ENCODE results near the gene SURF1.

DNA sequence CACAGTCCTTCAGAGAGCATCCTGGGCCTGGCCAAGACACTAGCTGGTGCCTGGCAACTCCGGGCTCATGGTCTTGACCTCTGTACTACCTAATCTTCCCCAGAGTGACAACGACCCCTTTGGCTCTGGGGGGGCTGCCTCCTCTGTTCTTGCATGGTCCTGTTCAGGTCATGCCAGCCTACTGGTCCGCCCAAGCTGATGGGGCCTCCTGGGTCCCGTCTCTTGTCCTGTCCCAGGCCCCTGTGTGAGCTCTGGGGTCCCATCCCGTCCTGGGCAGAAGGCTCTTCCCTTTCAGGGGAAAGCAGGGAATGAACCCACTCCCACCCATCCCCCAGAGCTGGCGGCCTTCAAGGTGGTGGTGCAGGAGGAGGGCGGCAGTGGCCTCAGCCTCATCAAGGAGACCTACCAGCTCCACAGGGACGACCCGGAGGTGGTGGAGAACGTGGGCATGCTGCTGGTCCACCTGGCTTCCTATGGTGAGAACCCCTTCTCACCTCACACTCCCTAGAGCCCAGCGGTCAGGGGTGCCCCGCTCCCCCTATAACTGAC, 48.2 kb upstream of the SURF1 start:
- TF ChIP-seq JUND (IDR thresholded peaks at IDR 0.05): no peak
- TF ChIP-seq SIN3A (IDR thresholded peaks at IDR 0.05; ENCODE audit: low read depth): no peak
- no peak for TF ChIP-seq YY1 (IDR thresholded peaks at IDR 0.05; ENCODE audit: extremely low read depth, insufficient replicate concordance, low read depth, low read length)
- no peak for TF ChIP-seq EGR1 (IDR thresholded peaks at IDR 0.05; ENCODE audit: low read depth)
- TF ChIP-seq, protein P1, sequence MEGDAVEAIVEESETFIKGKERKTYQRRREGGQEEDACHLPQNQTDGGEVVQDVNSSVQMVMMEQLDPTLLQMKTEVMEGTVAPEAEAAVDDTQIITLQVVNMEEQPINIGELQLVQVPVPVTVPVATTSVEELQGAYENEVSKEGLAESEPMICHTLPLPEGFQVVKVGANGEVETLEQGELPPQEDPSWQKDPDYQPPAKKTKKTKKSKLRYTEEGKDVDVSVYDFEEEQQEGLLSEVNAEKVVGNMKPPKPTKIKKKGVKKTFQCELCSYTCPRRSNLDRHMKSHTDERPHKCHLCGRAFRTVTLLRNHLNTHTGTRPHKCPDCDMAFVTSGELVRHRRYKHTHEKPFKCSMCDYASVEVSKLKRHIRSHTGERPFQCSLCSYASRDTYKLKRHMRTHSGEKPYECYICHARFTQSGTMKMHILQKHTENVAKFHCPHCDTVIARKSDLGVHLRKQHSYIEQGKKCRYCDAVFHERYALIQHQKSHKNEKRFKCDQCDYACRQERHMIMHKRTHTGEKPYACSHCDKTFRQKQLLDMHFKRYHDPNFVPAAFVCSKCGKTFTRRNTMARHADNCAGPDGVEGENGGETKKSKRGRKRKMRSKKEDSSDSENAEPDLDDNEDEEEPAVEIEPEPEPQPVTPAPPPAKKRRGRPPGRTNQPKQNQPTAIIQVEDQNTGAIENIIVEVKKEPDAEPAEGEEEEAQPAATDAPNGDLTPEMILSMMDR (IDR thresholded peaks at IDR 0.05 in 2 of 3, conservative IDR thresholded peaks at IDR 0.05 in 1 of 3; ENCODE audit: borderline replicate concordance in 1 of 3, insufficient read depth in 1 of 3, low read depth in 2 of 3, low read length in 2 of 3): no peak
- no peak for TF ChIP-seq POLR2AphosphoS5 (IDR thresholded peaks at IDR 0.05; ENCODE audit: low read depth, low read length)
- TF ChIP-seq FOSL1 (IDR thresholded peaks at IDR 0.05; ENCODE audit: low read depth): no peak

Data from HCT116 (cell line).